D721Med (cell line): ENCODE data around the gene SOS1.
"Not testable (repeated sequence)": the region's sequence is repeated elsewhere in the genome, so short reads cannot be mapped to it uniquely, and the experiment has no call there.

Experiments
- DNase-seq: peaks from one replicate; pipeline ENCODE4 v3.0.0; 2011; ENCODE audit warnings: low spot score; ENCODE audit not compliant: insufficient read length
- FAIRE-seq: peaks from 2 replicates; lab custom pipeline; 2011; peaks lifted over from hg19 to GRCh38; lab: Jason Lieb, UNC
- TF ChIP-seq, protein P1 (sequence below): IDR thresholded peaks from 2 replicates; pipeline ENCODE4 v1.5.1; 2012; ENCODE audit warnings: mild to moderate bottlenecking, control low read depth; ENCODE audit not compliant: insufficient read depth; ENCODE audit errors: missing control alignments

SOS1 gene

DNA sequence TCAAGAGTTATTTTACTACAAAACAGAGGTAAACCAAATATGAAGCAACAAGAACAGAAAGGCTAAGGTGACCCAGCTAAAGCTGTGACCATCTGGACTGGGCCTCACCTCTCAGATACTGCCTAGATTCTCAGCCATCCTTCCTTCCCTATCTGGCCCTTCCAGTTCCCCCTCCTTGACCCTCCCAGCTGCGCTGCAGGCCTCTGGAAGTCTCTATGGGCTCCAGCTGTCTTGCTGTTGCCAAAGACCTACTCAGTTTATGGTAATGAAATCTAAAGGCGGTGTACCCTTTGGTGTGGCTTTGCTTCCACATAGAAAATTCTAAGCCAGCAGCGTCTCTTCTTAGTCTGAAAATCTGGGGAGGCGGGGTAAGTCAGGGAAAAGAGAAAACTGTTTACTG lies 175.5 kb downstream of the SOS1 start:
- DNase-seq: no peak
- TF ChIP-seq, protein P1, sequence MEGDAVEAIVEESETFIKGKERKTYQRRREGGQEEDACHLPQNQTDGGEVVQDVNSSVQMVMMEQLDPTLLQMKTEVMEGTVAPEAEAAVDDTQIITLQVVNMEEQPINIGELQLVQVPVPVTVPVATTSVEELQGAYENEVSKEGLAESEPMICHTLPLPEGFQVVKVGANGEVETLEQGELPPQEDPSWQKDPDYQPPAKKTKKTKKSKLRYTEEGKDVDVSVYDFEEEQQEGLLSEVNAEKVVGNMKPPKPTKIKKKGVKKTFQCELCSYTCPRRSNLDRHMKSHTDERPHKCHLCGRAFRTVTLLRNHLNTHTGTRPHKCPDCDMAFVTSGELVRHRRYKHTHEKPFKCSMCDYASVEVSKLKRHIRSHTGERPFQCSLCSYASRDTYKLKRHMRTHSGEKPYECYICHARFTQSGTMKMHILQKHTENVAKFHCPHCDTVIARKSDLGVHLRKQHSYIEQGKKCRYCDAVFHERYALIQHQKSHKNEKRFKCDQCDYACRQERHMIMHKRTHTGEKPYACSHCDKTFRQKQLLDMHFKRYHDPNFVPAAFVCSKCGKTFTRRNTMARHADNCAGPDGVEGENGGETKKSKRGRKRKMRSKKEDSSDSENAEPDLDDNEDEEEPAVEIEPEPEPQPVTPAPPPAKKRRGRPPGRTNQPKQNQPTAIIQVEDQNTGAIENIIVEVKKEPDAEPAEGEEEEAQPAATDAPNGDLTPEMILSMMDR: no peak
- no peak for FAIRE-seq

DNA sequence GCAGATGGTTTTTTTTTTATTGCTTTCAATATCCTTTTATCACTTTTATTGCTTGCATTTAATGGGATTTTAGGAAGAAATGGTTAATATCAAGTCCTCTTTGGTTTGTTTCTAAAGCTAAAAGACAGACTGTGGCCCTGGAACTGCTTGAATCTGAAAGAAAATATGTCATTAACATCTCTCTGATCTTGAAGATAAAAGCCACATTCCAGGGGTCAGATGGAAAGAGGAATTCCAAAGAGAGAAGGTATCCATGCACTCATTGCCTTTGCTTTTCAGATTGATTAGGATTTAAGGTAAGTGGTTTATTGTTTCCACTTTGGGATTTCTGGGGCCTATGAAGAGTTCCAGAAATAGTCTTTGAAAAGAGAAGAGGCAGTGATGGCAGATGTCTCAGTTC lies 177.1 kb downstream of the SOS1 start:
- FAIRE-seq: no peak
- DNase-seq: no peak
- TF ChIP-seq, protein P1: no peak

DNA sequence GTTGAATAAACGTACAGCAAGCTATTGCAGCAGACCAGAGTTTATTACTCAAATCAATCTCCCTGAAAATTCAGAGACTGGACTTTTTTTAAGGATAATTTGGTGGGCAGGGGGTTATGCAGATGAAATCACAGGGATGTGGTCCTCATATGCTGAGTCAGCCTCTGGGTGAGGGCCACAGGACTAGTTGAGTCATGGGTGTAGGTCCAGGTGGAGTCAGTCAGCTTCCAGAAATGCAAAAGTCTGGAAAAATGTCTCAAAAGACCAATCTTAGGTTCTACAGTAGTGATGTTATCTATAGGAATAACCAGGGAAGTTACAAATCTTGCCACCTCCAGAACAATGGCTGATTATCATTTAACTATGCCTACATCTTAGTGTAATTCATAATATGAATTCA lies 180.1 kb downstream of the SOS1 start:
- FAIRE-seq: no peak
- DNase-seq: no peak
- TF ChIP-seq, protein P1: no peak

DNA sequence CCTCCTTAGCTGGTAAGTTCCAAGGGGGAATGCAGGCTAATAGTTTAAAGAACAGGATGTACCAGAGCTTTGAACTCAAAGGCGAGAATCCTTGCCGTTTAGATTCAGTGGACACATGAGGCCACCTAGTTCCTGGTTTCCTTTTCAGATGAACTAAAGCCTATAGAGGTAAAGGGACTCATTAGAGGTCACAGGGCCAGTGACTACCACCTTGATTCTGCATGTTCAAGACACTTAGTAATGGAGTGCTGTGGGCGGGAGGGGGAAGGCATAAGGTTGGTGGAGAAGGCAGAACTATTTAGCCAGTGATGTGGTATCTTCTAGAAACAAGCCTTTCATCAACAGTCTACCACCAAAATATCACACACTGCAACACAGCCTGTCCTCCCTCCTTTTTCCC lies 183.3 kb downstream of the SOS1 start:
- DNase-seq (no peak), FAIRE-seq (no peak)
- TF ChIP-seq, protein P1: no peak

DNA sequence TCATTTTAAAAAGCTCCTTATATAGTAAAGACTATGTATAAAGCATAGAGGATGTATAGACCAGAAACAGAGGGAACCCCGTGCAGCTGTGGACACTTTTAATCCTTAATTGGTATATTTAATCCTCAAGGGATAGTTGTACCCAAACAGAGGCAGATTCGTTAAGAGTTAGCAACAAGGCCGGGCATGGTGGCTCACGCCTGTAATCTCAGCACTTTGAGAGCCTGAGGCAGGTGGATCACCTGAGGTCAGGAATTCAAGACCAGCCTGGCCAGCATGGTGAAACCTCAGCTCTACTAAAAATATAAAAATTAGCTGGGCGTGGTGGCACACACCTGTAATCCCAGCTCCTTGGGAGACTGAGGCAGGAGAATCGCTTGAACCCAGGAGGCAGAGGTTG lies 184.3 kb downstream of the SOS1 start:
- DNase-seq, FAIRE-seq: not testable (repeated sequence)

DNA sequence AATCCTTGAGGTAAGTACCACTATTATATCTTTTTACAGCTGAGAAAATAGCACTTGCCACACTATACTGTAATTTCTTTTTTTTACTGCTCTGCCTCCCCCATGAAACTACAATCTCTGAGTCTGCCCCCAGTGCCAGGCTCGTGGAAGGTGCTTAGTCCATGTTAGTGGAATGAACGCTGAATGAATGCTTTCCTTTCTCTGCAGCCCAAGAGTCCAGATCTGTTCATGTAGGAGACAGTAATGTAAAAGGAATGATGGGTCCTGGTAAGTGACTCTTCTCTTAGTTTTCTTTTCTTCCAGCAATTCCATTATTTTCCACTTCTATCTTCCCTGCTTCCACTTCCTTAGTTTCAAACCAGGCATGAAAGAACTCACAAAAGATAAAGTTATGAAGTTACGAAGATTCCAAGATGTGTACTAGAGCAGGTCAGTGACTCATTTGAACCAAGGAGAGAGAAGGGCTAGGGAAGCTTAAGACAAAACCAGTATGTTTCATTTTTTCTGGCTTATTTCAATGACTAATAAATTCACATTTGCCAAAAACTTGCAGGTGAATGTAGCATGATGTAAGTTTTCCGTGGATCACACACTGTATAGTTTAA lies 185.2 kb downstream of the SOS1 start:
- FAIRE-seq (no peak), DNase-seq (no peak)
- TF ChIP-seq, protein P1: no peak

DNA sequence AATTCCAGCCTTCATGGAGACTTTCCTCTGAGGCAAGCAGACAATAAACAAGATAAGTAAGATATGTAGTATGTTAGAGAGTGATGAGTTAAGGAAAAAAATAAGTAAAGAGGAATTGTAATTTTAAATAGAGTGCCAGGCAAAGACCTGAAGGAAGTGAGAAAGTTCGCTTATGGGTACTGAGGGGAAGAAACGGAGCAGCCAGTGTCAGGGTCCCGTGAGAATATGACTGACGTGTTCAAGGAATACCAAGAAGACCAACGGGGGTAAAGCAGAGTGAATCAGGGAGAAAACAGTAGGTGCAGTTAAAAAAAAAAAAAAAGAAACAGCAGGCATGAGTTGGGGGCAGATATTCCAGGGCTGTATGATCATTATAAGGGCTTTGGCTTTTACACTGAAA lies 186.1 kb downstream of the SOS1 start:
- DNase-seq (no peak), FAIRE-seq (no peak)
- TF ChIP-seq, protein P1: no peak

DNA sequence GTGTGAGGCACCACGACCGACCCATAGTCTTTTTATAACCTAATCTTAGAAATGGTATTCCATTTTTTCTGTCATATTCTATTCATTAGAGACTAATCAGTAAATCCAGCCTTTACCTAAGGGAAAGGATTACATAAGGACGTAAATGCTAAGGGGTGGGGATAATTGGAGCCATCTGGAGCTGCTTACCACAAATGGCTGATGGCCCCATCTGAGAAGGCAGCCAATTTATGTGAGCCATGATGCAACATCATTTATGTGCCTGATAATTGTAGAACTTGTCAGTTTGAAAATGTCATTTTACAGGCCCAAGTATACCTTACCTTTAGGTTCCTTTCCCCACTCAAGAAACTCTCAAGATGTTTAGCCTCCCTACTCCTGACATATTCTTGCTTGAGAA lies 187.2 kb downstream of the SOS1 start:
- TF ChIP-seq, protein P1: no peak
- FAIRE-seq (peak; percentile 98), DNase-seq (no peak)
